ENCODE measurements around the gene INPP5J. TPM values are rescaled to one million over a fixed set of nuclear protein-coding genes. Genes with fewer than 3 reads are reported as not detected.

Gene INPP5J
- total RNA-seq, 1 experiment from 2014 or later: 4.2 TPM

DNA sequence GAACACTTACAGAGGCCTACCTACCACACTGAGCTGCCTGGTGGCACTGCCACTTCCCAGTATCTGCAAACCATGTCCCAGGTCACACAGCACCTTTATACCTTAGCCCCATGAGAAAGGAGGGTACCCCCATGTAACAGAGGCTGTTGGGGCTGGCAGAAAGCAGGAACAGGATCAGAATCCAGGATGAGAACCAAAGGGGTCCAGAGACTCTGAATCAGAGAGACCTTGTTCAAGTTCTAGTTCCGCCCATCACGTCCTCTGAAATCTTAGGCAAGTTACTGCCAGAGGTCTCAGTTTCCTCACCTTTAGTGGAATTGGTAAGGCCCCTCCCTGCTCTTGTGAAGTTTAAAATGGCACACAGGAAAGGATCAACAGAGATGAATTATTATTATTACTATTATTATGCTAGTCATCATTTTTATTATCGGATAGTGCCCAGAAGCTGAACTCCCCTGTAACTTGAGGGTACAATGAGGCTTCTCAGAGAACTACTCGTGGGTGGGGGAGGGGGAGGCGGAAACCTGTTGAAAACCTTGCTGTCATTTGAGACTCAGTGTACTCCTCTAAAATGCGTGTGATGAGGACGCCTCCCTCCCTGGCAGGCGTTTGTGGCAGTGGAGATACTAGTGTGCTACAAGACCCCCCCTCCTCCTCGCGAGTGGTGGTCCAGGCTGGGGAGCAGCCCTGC lies 24.7 kb upstream of the INPP5J start:
- peaks cover 8% of the 10 kb centered on the region for H3K4me1 Mint-ChIP-seq (ENCODE audit: low read depth, unreplicated experiment)
- intact Hi-C loops (cut with micrococcal nuclease; ENCODE audit: unreplicated experiment): no loop called here
- no peaks in the 10 kb centered on the region for H3K27me3 Mint-ChIP-seq (ENCODE audit: unreplicated experiment)
- no peaks in the 10 kb centered on the region for H3K9me3 Mint-ChIP-seq (ENCODE audit: low read depth, unreplicated experiment)
- H3K4me3 Mint-ChIP-seq (ENCODE audit: low read depth, unreplicated experiment): no peak overlapping the region
- H3K27ac Mint-ChIP-seq (ENCODE audit: unreplicated experiment): no peak overlapping the region
- no peak for DNase-seq
- CTCF ChIA-PET: no interaction called here
- H3K36me3 Mint-ChIP-seq (ENCODE audit: insufficient read depth, unreplicated experiment): peaks cover 16% of the 10 kb centered on the region
- TF ChIP-seq CTCF (IDR thresholded peaks at IDR 0.05; ENCODE audit: unreplicated experiment): no peak
- no TSS peak for BruUV-seq (replicated peaks)

DNA sequence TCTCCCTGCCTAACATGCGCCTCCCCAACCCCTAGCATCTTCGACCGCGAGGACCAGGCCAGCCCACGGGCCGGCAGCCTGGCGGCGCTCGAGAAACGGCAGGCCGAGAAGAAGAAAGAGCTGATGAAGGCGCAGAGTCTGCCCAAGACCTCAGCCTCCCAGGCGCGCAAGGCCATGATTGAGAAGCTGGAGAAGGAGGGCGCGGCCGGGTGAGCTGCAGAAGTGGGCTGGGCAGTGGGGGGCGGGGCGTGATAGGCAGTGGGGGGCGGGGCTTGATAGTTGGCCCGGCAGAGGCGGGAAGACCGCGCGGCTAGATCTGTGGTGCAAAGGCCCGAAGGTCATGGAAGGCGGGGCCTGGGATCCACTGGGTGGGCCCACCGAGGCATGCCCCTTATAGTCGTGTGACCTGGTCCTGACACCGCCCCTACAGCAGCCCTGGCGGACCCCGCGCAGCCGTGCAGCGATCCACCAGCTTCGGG lies 24.1 kb upstream of the INPP5J start:
- no peak for TF ChIP-seq CTCF (IDR thresholded peaks at IDR 0.05; ENCODE audit: unreplicated experiment)
- Mint-ChIP-seq H3K4me1 (ENCODE audit: low read depth, unreplicated experiment) (peaks cover 8% of the 10 kb centered on the region), H3K27me3 (ENCODE audit: unreplicated experiment) (no peaks in the 10 kb centered on the region), H3K27ac (ENCODE audit: unreplicated experiment) (no peak overlapping the region), H3K36me3 (ENCODE audit: insufficient read depth, unreplicated experiment) (peaks cover 16% of the 10 kb centered on the region), H3K9me3 (ENCODE audit: low read depth, unreplicated experiment) (no peaks in the 10 kb centered on the region), H3K4me3 (ENCODE audit: low read depth, unreplicated experiment) (no peak overlapping the region)
- intact Hi-C loops (cut with micrococcal nuclease; ENCODE audit: unreplicated experiment): no loop called here
- no peak for DNase-seq
- no TSS peak for BruUV-seq (replicated peaks)
- CTCF ChIA-PET: no interaction called here

DNA sequence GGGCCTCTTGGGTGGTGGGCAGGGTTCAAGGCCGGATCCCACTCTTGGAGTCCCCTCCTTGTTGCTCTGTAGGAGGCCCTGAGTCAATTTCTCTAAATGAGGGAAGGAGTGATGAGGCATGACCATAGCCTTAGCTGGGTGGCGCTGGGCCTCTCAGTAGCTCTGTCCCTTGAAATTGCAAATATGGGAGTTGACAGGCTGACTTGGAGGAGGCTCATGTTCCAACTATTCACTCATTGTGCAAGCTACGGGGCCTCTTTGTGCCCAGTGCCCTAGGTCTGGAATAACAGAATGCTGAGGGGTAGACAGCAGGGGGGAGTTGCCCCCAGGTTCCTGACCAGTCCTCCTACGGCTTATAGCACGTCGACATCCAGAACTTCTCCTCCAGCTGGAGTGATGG lies 23.4 kb upstream of the INPP5J start:
- CTCF ChIA-PET: no interaction called here
- H3K4me1 Mint-ChIP-seq (ENCODE audit: low read depth, unreplicated experiment): peaks cover 8% of the 10 kb centered on the region
- no peaks in the 10 kb centered on the region for H3K9me3 Mint-ChIP-seq (ENCODE audit: low read depth, unreplicated experiment)

DNA sequence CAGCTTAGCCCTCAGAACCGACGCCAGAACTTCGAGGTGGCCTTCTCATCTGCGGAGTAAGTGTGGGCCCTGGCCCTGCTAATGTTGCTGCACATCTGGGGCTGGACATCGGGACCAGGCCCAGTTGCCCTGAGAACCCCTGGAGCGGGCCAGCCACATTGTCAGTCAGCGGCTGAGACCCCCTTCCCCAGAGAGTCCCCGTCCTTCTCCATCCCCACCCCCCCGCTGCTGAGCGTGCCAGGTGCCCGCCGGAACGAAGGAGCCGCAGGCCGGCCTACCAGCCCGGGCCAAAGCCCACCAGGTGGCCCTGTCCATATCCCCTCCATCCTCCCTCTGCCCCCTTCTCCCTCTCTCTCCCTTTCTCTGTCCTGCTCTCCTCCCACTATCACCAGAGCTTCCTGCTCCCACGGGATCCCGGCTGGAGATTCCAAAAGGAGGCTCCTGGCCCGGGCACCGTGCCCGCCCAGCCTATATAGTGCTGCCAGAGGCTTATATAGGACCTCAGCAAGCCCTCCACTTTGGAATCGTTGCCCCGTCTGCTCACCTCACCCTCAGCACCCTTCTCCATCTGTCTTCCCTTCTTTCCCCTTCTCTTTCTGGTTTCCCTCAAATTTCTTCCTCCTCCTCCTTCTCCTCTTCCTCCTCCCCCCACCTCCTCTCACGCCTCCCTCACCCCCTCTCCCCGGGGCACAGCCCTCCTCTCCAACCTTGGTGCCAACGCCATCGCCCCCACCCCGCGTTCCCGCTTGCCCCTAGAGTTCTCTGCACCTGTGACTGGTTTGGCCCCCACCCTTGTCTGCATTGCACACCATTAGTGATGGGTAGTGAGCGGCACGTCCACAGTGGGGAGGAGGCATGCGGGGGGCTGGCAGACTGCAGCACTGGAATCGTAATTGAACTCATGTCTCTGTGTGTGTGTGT lies 22.7 kb upstream of the INPP5J start:
- H3K36me3 Mint-ChIP-seq (ENCODE audit: insufficient read depth, unreplicated experiment): peaks cover 22% of the 10 kb centered on the region
- H3K4me1 Mint-ChIP-seq (ENCODE audit: low read depth, unreplicated experiment): peaks cover 8% of the 10 kb centered on the region
- TF ChIP-seq CTCF (IDR thresholded peaks at IDR 0.05; ENCODE audit: unreplicated experiment): no peak
- intact Hi-C loops (cut with micrococcal nuclease; ENCODE audit: unreplicated experiment): no loop called here
- no peak for DNase-seq
- H3K27ac Mint-ChIP-seq (ENCODE audit: unreplicated experiment): no peak overlapping the region
- no peaks in the 10 kb centered on the region for H3K9me3 Mint-ChIP-seq (ENCODE audit: low read depth, unreplicated experiment)
- CTCF ChIA-PET: no interaction called here
- no peak overlapping the region for H3K4me3 Mint-ChIP-seq (ENCODE audit: low read depth, unreplicated experiment)
- BruUV-seq (replicated peaks): no TSS peak
- no peaks in the 10 kb centered on the region for H3K27me3 Mint-ChIP-seq (ENCODE audit: unreplicated experiment)

More for the DNA sequence above, 23.4 kb upstream of the INPP5J start:
- intact Hi-C loops (cut with micrococcal nuclease; ENCODE audit: unreplicated experiment): no loop called here
- BruUV-seq (replicated peaks): no TSS peak
- no peak for TF ChIP-seq CTCF (IDR thresholded peaks at IDR 0.05; ENCODE audit: unreplicated experiment)
- Mint-ChIP-seq H3K36me3 (ENCODE audit: insufficient read depth, unreplicated experiment) (peaks cover 19% of the 10 kb centered on the region), H3K27me3 (ENCODE audit: unreplicated experiment) (no peaks in the 10 kb centered on the region), H3K27ac (ENCODE audit: unreplicated experiment) (no peak overlapping the region), H3K4me3 (ENCODE audit: low read depth, unreplicated experiment) (no peak overlapping the region)
- DNase-seq: no peak

Data from Calu3 (cell line).